ENCODE measurements around the gene CDC45.

Gene CDC45

GRCh38 chr22:19517171-19517500, 37.4 kb downstream of the CDC45 start:
- DNase-seq (ENCODE audit: low read depth, low spot score): no peak
- WGBS (ENCODE audit: insufficient coverage, insufficient read length): no CpG with 5 or more reads among the region's 10 CpGs
- Histone ChIP-seq H3K36me3 (ENCODE audit: control insufficient read depth, insufficient read depth, low read length) (peaks cover 14% of the 10 kb centered on the region), H3K4me1 (ENCODE audit: control insufficient read depth, insufficient read depth, low read length) (peaks cover 3% of the 10 kb centered on the region; the same call in 1 of the 2 replicates), H3K27me3 (ENCODE audit: control insufficient read depth, insufficient read depth, low read length) (no peaks in the 10 kb centered on the region), H3K9me3 (ENCODE audit: control insufficient read depth, insufficient read depth, low read length) (no peaks in the 10 kb centered on the region), H3K27ac (ENCODE audit: low read length) (no peak overlapping the region), H3K4me3 (ENCODE audit: low read length) (no peak overlapping the region)

- Histone ChIP-seq H3K9me3 (ENCODE audit: control insufficient read depth, insufficient read depth, low read length) (no peaks in the 10 kb centered on the region), H3K27ac (ENCODE audit: low read length) (no peak overlapping the region), H3K36me3 (ENCODE audit: control insufficient read depth, insufficient read depth, low read length) (peaks cover 14% of the 10 kb centered on the region), H3K4me1 (ENCODE audit: control insufficient read depth, insufficient read depth, low read length) (peaks cover 9% of the 10 kb centered on the region; the same call in 1 of the 2 replicates), H3K4me3 (ENCODE audit: low read length) (no peak overlapping the region), H3K27me3 (ENCODE audit: control insufficient read depth, insufficient read depth, low read length) (peaks cover 1% of the 10 kb centered on the region; the same call in 1 of the 2 replicates)
- no CpG with 5 or more reads among the region's 12 CpGs for WGBS (ENCODE audit: insufficient coverage, insufficient read length)
- DNase-seq (ENCODE audit: low read depth, low spot score): no peak
Measured at GRCh38 chr22:19517919-19518611, 38.3 kb downstream of the CDC45 start.

GRCh38 chr22:19518635-19519034, 38.9 kb downstream of the CDC45 start:
- Histone ChIP-seq H3K27ac (ENCODE audit: low read length) (no peak overlapping the region), H3K4me1 (ENCODE audit: control insufficient read depth, insufficient read depth, low read length) (peaks cover 9% of the 10 kb centered on the region; the same call in 1 of the 2 replicates), H3K36me3 (ENCODE audit: control insufficient read depth, insufficient read depth, low read length) (peaks cover 14% of the 10 kb centered on the region), H3K4me3 (ENCODE audit: low read length) (no peak overlapping the region), H3K27me3 (ENCODE audit: control insufficient read depth, insufficient read depth, low read length) (peaks cover 2% of the 10 kb centered on the region; the same call in 1 of the 2 replicates), H3K9me3 (ENCODE audit: control insufficient read depth, insufficient read depth, low read length) (no peaks in the 10 kb centered on the region)
- DNase-seq (ENCODE audit: low read depth, low spot score): no peak
- WGBS (ENCODE audit: insufficient coverage, insufficient read length): no CpG with 5 or more reads among the region's 10 CpGs

- no peak for DNase-seq (ENCODE audit: low read depth, low spot score)
- Histone ChIP-seq H3K9me3 (ENCODE audit: control insufficient read depth, insufficient read depth, low read length) (no peaks in the 10 kb centered on the region), H3K4me1 (ENCODE audit: control insufficient read depth, insufficient read depth, low read length) (peaks cover 9% of the 10 kb centered on the region; the same call in 1 of the 2 replicates), H3K27me3 (ENCODE audit: control insufficient read depth, insufficient read depth, low read length) (peaks cover 2% of the 10 kb centered on the region; the same call in 1 of the 2 replicates), H3K36me3 (ENCODE audit: control insufficient read depth, insufficient read depth, low read length) (peaks cover 14% of the 10 kb centered on the region), H3K4me3 (ENCODE audit: low read length) (no peak overlapping the region), H3K27ac (ENCODE audit: low read length) (no peak overlapping the region)
- no CpG with 5 or more reads among the region's 17 CpGs for whole genome bisulfite sequencing (ENCODE audit: insufficient coverage, insufficient read length)
Measured at GRCh38 chr22:19519041-19519926, 39.6 kb downstream of the CDC45 start.

- peaks cover 2% of the 10 kb centered on the region; the same call in 1 of the 2 replicates for H3K27me3 ChIP-seq (ENCODE audit: control insufficient read depth, insufficient read depth, low read length)
- WGBS (ENCODE audit: insufficient coverage, insufficient read length): no CpG with 5 or more reads among the region's 6 CpGs
- H3K36me3 ChIP-seq (ENCODE audit: control insufficient read depth, insufficient read depth, low read length): peaks cover 14% of the 10 kb centered on the region
- no peak for DNase-seq (ENCODE audit: low read depth, low spot score)
- H3K9me3 ChIP-seq (ENCODE audit: control insufficient read depth, insufficient read depth, low read length): no peaks in the 10 kb centered on the region
- peaks cover 7% of the 10 kb centered on the region; the same call in 1 of the 2 replicates for H3K4me1 ChIP-seq (ENCODE audit: control insufficient read depth, insufficient read depth, low read length)
- no peak overlapping the region for H3K4me3 ChIP-seq (ENCODE audit: low read length)
- H3K27ac ChIP-seq (ENCODE audit: low read length): no peak overlapping the region
Measured at GRCh38 chr22:19520007-19520406, 40.3 kb downstream of the CDC45 start.

- H3K4me1 ChIP-seq (ENCODE audit: control insufficient read depth, insufficient read depth, low read length): peaks cover 7% of the 10 kb centered on the region; the same call in 1 of the 2 replicates
- H3K36me3 ChIP-seq (ENCODE audit: control insufficient read depth, insufficient read depth, low read length): peaks cover 11% of the 10 kb centered on the region
- no peak overlapping the region for H3K27ac ChIP-seq (ENCODE audit: low read length)
- H3K9me3 ChIP-seq (ENCODE audit: control insufficient read depth, insufficient read depth, low read length): no peaks in the 10 kb centered on the region
- H3K27me3 ChIP-seq (ENCODE audit: control insufficient read depth, insufficient read depth, low read length): peaks cover 2% of the 10 kb centered on the region; the same call in 1 of the 2 replicates
- H3K4me3 ChIP-seq (ENCODE audit: low read length): no peak overlapping the region
- WGBS (ENCODE audit: insufficient coverage, insufficient read length): no CpG with 5 or more reads among the region's 10 CpGs
- DNase-seq (ENCODE audit: low read depth, low spot score): no peak
Measured at GRCh38 chr22:19520566-19521305, 41.0 kb downstream of the CDC45 start.

DNA sequence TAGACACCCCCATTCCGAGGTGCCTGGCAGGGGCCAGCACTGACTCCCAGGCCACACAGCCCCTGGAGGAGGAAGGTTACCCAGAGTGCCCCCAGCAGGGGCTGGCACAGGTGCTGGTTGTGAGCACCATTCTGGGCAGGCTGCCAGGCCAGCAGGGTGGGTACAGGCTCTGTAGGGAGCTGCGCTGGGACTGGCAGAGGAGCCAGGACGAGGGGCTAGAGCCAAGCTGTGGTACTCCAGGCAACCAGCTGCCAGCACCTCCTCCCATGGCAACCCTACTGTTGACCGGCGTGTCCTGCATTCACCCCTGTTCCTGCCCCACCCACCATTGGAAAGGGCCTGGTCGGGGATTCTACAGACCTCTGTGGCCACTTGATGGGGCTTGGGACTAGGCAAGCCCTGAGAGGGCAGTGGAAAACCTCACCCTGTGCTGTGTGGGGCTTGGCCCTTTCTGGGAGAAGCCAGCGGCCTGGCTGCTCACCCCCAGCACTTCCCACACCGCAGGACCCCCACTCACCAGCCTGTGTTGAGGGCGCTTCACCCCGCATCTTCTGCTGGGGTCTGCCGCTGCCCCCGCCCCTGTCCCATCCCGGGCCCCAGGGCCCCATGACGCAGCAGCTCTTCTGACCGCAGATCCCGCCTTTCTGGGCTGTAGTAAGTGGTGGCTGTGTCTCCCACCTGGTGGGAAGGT, 42.6 kb downstream of the CDC45 start:
- Histone ChIP-seq H3K36me3 (ENCODE audit: control insufficient read depth, insufficient read depth, low read length) (0 out of 2 replicates have a peak, but pooled peaks cover 2% of the 10 kb centered on the region), H3K27me3 (ENCODE audit: control insufficient read depth, insufficient read depth, low read length) (peaks cover 2% of the 10 kb centered on the region; the same call in 1 of the 2 replicates), H3K9me3 (ENCODE audit: control insufficient read depth, insufficient read depth, low read length) (no peaks in the 10 kb centered on the region), H3K4me1 (ENCODE audit: control insufficient read depth, insufficient read depth, low read length) (peaks cover 7% of the 10 kb centered on the region; the same call in 1 of the 2 replicates), H3K27ac (ENCODE audit: low read length) (no peak overlapping the region), H3K4me3 (ENCODE audit: low read length) (no peak overlapping the region)
- no peak for DNase-seq (ENCODE audit: low read depth, low spot score)
- WGBS (ENCODE audit: insufficient coverage, insufficient read length): no CpG with 5 or more reads among the region's 16 CpGs

DNA sequence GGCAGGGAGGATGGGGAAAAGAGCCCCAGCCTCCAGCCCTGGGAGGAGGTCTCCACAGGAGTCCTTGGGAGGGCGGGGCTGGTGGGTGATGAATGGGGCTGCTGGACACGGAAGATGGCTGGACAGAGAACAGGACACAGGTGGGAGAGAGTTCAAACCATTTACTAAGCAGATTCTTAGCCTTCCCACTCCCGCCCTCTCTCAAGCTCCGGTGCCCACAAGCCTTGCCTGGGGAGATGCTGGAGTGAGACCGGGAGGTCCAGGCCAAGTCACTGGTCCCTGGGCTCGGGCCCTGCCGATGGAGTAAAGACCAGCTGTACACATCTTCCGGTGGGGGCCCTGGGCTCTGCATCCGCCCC, 43.1 kb downstream of the CDC45 start:
- H3K4me1 ChIP-seq (ENCODE audit: control insufficient read depth, insufficient read depth, low read length): peaks cover 7% of the 10 kb centered on the region; the same call in 1 of the 2 replicates
- H3K4me3 ChIP-seq (ENCODE audit: low read length): no peak overlapping the region
- no peaks in the 10 kb centered on the region for H3K9me3 ChIP-seq (ENCODE audit: control insufficient read depth, insufficient read depth, low read length)
- WGBS (ENCODE audit: insufficient coverage, insufficient read length): no CpG with 5 or more reads among the region's 9 CpGs
- no peak for DNase-seq (ENCODE audit: low read depth, low spot score)
- no peak overlapping the region for H3K27ac ChIP-seq (ENCODE audit: low read length)
- no peaks in the 10 kb centered on the region for H3K36me3 ChIP-seq (ENCODE audit: control insufficient read depth, insufficient read depth, low read length)
- peaks cover 2% of the 10 kb centered on the region; the same call in 1 of the 2 replicates for H3K27me3 ChIP-seq (ENCODE audit: control insufficient read depth, insufficient read depth, low read length)

- H3K27ac ChIP-seq (ENCODE audit: low read length): no peak overlapping the region
- peaks cover 7% of the 10 kb centered on the region; the same call in 1 of the 2 replicates for H3K4me1 ChIP-seq (ENCODE audit: control insufficient read depth, insufficient read depth, low read length)
- H3K36me3 ChIP-seq (ENCODE audit: control insufficient read depth, insufficient read depth, low read length): no peaks in the 10 kb centered on the region
- H3K27me3 ChIP-seq (ENCODE audit: control insufficient read depth, insufficient read depth, low read length): peaks cover 2% of the 10 kb centered on the region; the same call in 1 of the 2 replicates
- WGBS (ENCODE audit: insufficient coverage, insufficient read length): no CpG with 5 or more reads among the region's 99 CpGs
- no peak for DNase-seq (ENCODE audit: low read depth, low spot score)
- peak overlapping the region; percentile 8; the same call in 1 of the 2 replicates for H3K4me3 ChIP-seq (ENCODE audit: low read length)
- no peaks in the 10 kb centered on the region for H3K9me3 ChIP-seq (ENCODE audit: control insufficient read depth, insufficient read depth, low read length)
Measured at GRCh38 chr22:19523240-19524169, 43.8 kb downstream of the CDC45 start.

Measured in iPS DF 6.9 (cell line).